ENCODE data around the gene USP19. TPM values are rescaled to one million over a fixed set of nuclear protein-coding genes. Genes with fewer than 3 reads are reported as not detected.

The USP19 gene
- total RNA-seq, 6 donors from 2014 or later, result 42.6 to 76.4 (median 57.2) TPM

DNA sequence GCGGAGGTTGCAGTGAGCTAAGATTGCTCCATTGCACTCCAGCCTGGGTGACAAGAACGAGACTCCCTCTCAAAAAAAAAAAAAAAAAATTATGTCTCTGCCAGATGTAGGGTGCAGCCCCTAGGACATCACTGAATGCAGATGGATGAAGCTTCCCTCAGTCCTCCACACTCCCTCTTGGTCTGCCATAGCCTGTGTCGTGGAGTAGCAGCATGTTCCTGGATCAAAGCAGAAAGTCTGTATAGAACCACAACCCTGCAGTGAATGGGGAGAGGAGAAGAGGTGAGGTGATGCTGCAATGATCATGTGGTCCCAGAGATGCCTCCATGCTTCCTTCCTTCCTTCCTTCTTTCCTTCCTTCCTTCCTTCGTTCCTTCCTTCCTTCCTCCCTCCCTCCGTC is 27.5 kb upstream of the USP19 start:
- no peak for DNase-seq
- no peak overlapping the region for H3K27ac ChIP-seq
- H3K9me3 ChIP-seq, result no peaks in the 10 kb centered on the region
- H3K27me3 ChIP-seq, result no peaks in the 10 kb centered on the region
- no peak for ATAC-seq (ENCODE audit: low FRiP score in 2 of 2)
- H3K36me3 ChIP-seq, result no peaks in the 10 kb centered on the region
- no peak for TF ChIP-seq POLR2A (IDR thresholded peaks at IDR 0.05)
- no peak for TF ChIP-seq POLR2AphosphoS5 (IDR thresholded peaks at IDR 0.05)
- no peak for TF ChIP-seq EP300 (IDR thresholded peaks at IDR 0.05)
- TF ChIP-seq, protein P1, sequence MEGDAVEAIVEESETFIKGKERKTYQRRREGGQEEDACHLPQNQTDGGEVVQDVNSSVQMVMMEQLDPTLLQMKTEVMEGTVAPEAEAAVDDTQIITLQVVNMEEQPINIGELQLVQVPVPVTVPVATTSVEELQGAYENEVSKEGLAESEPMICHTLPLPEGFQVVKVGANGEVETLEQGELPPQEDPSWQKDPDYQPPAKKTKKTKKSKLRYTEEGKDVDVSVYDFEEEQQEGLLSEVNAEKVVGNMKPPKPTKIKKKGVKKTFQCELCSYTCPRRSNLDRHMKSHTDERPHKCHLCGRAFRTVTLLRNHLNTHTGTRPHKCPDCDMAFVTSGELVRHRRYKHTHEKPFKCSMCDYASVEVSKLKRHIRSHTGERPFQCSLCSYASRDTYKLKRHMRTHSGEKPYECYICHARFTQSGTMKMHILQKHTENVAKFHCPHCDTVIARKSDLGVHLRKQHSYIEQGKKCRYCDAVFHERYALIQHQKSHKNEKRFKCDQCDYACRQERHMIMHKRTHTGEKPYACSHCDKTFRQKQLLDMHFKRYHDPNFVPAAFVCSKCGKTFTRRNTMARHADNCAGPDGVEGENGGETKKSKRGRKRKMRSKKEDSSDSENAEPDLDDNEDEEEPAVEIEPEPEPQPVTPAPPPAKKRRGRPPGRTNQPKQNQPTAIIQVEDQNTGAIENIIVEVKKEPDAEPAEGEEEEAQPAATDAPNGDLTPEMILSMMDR (IDR thresholded peaks at IDR 0.05), result no peak
- no peaks in the 10 kb centered on the region for H3K4me1 ChIP-seq
- H3K4me3 ChIP-seq, result no peak overlapping the region
- 71 to 74% methylated on average over 5 of the region's 5 CpGs for WGBS, 2 donors

DNA sequence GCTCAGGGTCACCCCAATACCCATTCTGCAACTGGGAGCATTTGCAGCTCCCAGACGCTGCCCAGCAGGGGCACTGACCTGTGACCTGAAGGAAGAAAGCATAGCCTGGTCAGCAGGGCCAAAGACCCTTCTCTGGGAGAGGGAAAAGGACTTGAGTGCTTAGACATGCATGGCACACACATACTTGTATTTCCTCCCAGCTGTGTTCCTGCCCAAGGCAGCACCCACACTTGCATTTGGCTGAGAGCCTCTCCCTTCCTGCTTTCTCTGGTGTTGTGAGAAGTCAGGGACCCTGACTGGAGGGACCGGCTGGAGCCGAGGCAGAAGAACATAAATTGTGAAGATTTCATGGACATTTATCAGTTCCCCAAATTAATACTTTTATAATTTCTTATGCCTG is 19.5 kb upstream of the USP19 start:
- Histone ChIP-seq H3K4me3 (no peak overlapping the region), H3K27me3 (no peaks in the 10 kb centered on the region), H3K4me1 (no peaks in the 10 kb centered on the region), H3K27ac (no peak overlapping the region), H3K9me3 (no peaks in the 10 kb centered on the region), H3K36me3 (no peaks in the 10 kb centered on the region)
- no peak for ATAC-seq (ENCODE audit: low FRiP score in 2 of 2)
- DNase-seq, result no peak
- no peak for TF ChIP-seq EP300 (IDR thresholded peaks at IDR 0.05)
- TF ChIP-seq, protein P1 (IDR thresholded peaks at IDR 0.05), result no peak
- no peak for TF ChIP-seq POLR2A (IDR thresholded peaks at IDR 0.05)
- no peak for TF ChIP-seq POLR2AphosphoS5 (IDR thresholded peaks at IDR 0.05)
- 60 to 72% methylated on average over 3 of the region's 3 CpGs for WGBS, 2 donors

DNA sequence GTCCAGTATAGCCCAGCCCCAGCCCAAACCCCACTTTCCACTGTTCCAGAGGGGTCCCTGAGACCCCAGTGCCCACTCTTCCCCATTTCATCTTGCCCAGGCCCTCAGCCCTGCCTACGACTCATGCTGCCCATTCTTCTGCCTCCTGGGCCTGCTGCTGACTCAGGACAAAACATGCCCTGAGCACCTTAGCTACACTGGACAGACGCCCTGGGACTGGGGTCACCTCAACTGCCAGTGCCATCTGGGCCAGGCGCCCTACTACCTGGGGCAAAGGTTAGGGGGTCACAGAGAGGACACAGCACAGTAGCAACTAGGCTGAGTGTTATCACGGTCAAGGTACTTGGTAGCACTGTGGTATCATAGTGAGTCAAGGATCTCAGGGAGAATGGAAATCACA is 14.9 kb upstream of the USP19 start:
- Histone ChIP-seq H3K4me3 (no peak overlapping the region), H3K27ac (no peak overlapping the region), H3K36me3 (peaks cover 0 to 6% (median 3%) of the 10 kb centered on the region in 4 donors), H3K9me3 (no peaks in the 10 kb centered on the region), H3K27me3 (no peaks in the 10 kb centered on the region), H3K4me1 (peaks cover 13 to 32% (median 17%) of the 10 kb centered on the region in 4 donors)
- TF ChIP-seq EP300 (IDR thresholded peaks at IDR 0.05), result no peak
- TF ChIP-seq POLR2A (IDR thresholded peaks at IDR 0.05), result no peak
- TF ChIP-seq, protein P1 (IDR thresholded peaks at IDR 0.05), result no peak
- TF ChIP-seq POLR2AphosphoS5 (IDR thresholded peaks at IDR 0.05), result no peak
- no peak for ATAC-seq (ENCODE audit: low FRiP score in 2 of 2)
- 85 to 90% methylated on average over 4 of the region's 4 CpGs for WGBS, 2 donors
- no peak for DNase-seq

DNA sequence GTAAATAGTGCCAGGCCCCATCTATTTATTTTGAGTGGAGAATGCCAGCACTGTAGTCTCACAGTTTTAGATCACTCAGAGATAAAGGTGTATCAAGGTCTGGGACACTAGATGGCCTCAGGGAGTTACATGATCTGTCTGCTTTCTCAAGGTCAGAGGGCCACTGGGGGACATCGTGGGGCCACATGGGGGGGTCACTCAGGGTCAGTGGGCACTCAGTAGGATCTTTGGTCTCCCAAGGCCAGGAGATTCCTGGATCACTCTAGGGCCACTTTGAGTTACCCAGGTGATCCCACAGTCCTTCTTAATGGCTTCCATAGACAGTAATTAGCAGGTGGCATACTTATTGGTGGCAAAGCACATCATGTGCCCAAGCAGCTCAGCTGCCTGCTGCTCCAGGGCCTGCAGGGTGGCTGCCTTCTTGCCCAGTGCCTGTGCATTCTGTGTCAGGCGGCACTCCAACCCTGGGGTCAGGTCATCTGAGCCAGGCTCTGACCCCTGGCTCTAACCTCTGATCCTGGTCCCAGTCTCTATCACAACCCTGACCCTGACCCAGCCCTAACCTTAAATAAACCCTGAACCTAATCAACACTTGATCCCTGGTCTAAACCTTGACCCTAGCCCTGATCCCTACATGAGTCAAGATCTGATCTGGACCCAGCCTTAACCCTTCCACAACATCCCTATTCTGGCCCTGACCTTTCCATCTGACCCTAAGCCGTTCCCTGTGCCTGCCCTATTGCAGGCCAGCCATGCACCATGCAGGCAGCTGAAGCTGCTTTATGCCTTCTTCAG is 14.0 kb upstream of the USP19 start:
- DNase-seq (no peak), ATAC-seq (ENCODE audit: low FRiP score in 2 of 2) (no peak)
- peak overlapping the region in 2 of 4 donors; percentile 90 to 91 for H3K27ac ChIP-seq
- no peaks in the 10 kb centered on the region for H3K9me3 ChIP-seq
- peaks cover 0 to 14% (median 8%) of the 10 kb centered on the region in 4 donors for H3K36me3 ChIP-seq
- H3K27me3 ChIP-seq, result no peaks in the 10 kb centered on the region
- no peak overlapping the region for H3K4me3 ChIP-seq
- no peak for TF ChIP-seq POLR2A (IDR thresholded peaks at IDR 0.05)
- peaks cover 13 to 39% (median 19%) of the 10 kb centered on the region in 4 donors for H3K4me1 ChIP-seq
- WGBS, 2 donors, result 50 to 67% methylated on average over 2 to 3 of the region's 3 CpGs

DNA sequence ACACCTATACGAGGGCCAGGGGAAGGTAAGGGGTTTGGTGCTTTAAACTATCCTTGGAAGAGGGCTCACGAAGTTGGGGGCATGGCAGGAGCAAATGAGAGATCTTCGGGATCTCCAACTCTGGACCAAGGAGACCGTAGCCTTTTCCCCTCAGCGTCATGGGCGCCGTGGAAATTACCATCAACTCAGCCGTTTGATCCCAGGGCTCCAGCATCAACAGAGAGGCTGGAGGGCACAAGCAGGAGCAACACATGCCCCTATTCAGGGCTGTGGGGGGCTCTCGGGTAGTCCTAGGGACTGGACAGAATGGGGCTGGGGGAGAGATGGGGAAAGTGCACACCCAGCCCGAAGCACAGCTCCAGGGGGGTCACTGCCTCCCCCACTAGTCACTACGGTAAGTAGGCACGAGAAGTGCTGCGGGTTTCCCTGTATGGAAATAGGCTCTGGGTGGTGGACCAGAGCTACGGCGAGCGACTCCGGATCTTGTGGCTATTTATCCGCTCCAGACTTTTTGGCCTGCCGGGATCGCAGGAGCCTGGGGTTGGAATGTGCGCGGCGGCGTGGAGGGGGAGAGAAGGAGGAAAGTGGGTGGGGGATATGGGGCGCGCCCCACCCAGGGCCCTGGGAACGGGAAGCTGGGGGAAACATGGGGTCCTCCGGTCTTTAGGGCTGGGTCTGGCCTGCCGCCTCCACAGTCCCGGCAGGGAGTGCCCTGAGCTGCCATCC is 12.8 kb upstream of the USP19 start:
- DNase-seq (peak; percentile 86 to 89), ATAC-seq (ENCODE audit: low FRiP score in 2 of 2) (peak; percentile 92 to 94)
- peak overlapping the region; percentile 42 to 58 (median 57) for H3K4me3 ChIP-seq
- H3K27me3 ChIP-seq, result no peaks in the 10 kb centered on the region
- 3 to 10% methylated on average over 27 to 30 of the region's 30 CpGs for WGBS, 2 donors
- H3K27ac ChIP-seq, result peak overlapping the region; percentile 73 to 91 (median 88)
- H3K4me1 ChIP-seq, result peaks cover 13 to 39% (median 20%) of the 10 kb centered on the region in 4 donors
- H3K9me3 ChIP-seq, result no peaks in the 10 kb centered on the region
- TF ChIP-seq POLR2AphosphoS5 (IDR thresholded peaks at IDR 0.05), result peak in 1 of 2 donors; percentile 63
- TF ChIP-seq, protein P1 (IDR thresholded peaks at IDR 0.05), result peak in 1 of 6 experiments; percentile 11
- no peak for TF ChIP-seq POLR2A (IDR thresholded peaks at IDR 0.05)
- no peak for TF ChIP-seq EP300 (IDR thresholded peaks at IDR 0.05)
- peaks cover 0 to 27% (median 18%) of the 10 kb centered on the region in 4 donors for H3K36me3 ChIP-seq

Data from upper lobe of left lung (tissue), 6 donors.